Lower lobe of right lung (tissue), 2 donors: ENCODE data around the gene CLMP. TPM values are rescaled to one million over a fixed set of nuclear protein-coding genes. Genes with fewer than 3 reads are reported as not detected.

Experiments used
- ATAC-seq, 2 donors: fragments of 200-7000 bp; cut with Tn5 transposase; one replicate each; pipeline ENCODE4 v1.9.1; 2020 to 2022; ENCODE audit warnings: mild to moderate bottlenecking in 2 of 2, moderate library complexity in 2 of 2
- DNase-seq: peaks from one replicate; pipeline ENCODE4 v3.0.0-alpha.2; 2020
- H3K27ac ChIP-seq: fragments of 200-600 bp; one replicate; pipeline ENCODE4 v1.8.0; 2022
- H3K27me3 ChIP-seq: fragments of 200-600 bp; one replicate; pipeline ENCODE4 v1.8.0; 2022; ENCODE audit warnings: low read depth
- H3K36me3 ChIP-seq: fragments of 200-600 bp; one replicate; pipeline ENCODE4 v1.8.0; 2022; ENCODE audit warnings: mild to moderate bottlenecking
- H3K4me1 ChIP-seq: fragments of 200-600 bp; one replicate; pipeline ENCODE4 v1.8.0; 2022
- H3K4me3 ChIP-seq: fragments of 200-600 bp; one replicate; pipeline ENCODE4 v1.8.0; 2022; ENCODE audit warnings: mild to moderate bottlenecking
- H3K9me3 ChIP-seq: fragments of 200-600 bp; one replicate; pipeline ENCODE4 v1.8.0; 2022
- CTCF ChIP-seq: fragments of 200-600 bp; IDR thresholded peaks from one replicate; pipeline ENCODE4 v1.8.0; 2022; ENCODE audit warnings: antibody characterized with exemption, mild to moderate bottlenecking
- intact Hi-C: fragments of 100-400 bp; cut with DNase I; formaldehyde crosslinking; loops from one replicate; pipeline ENCODE4 v1.11.0; 2022
- total RNA-seq: library from RNA; stranded (reverse); fragmentation: NEBNext Ultra II Directional; extraction: Animal tissue kit (Norgen Biotek cat#: 25700); gene quantifications from one replicate; pipeline ENCODE4 v1.2.1, GENCODE V29; 2021
- donor health status: DM: no; HTN: yes; CAD: no; lungs with severe emphysema.

The CLMP gene
- total RNA-seq, 1 donor from 2014 or later = 15.1 TPM

- no peaks in the 10 kb centered on the region for H3K36me3 ChIP-seq
- H3K27ac ChIP-seq = peak overlapping the region; percentile 9
- intact Hi-C loops = no loop called here
Measured at GRCh38 chr11:123166071-123166559, 28.9 kb downstream of the CLMP start.

GRCh38 chr11:123164732-123165450 lies 30.2 kb downstream of the CLMP start:
- no peaks in the 10 kb centered on the region for H3K36me3 ChIP-seq
- ATAC-seq = no peak
- no peaks in the 10 kb centered on the region for H3K9me3 ChIP-seq
- TF ChIP-seq CTCF = no peak
- no peak overlapping the region for H3K27ac ChIP-seq
- no peaks in the 10 kb centered on the region for H3K27me3 ChIP-seq
- no peak overlapping the region for H3K4me3 ChIP-seq
- intact Hi-C loops = no loop called here
- no peak for DNase-seq
- no peaks in the 10 kb centered on the region for H3K4me1 ChIP-seq

More at GRCh38 chr11:123166071-123166559, 28.9 kb downstream of the CLMP start:
- Histone ChIP-seq H3K4me1 (no peaks in the 10 kb centered on the region), H3K4me3 (no peak overlapping the region), H3K9me3 (no peaks in the 10 kb centered on the region), H3K27me3 (no peaks in the 10 kb centered on the region)
- peak; percentile 41 for TF ChIP-seq CTCF
- DNase-seq = peak; percentile 51
- ATAC-seq = peak; percentile 66 to 68

GRCh38 chr11:123163621-123164020 lies 31.4 kb downstream of the CLMP start:
- Histone ChIP-seq H3K4me1 (no peaks in the 10 kb centered on the region), H3K9me3 (no peaks in the 10 kb centered on the region), H3K4me3 (no peak overlapping the region), H3K36me3 (no peaks in the 10 kb centered on the region), H3K27ac (no peak overlapping the region), H3K27me3 (no peaks in the 10 kb centered on the region)
- intact Hi-C loops = no loop called here
- ATAC-seq (no peak), DNase-seq (no peak)
- no peak for TF ChIP-seq CTCF

GRCh38 chr11:123161376-123162030 lies 33.5 kb downstream of the CLMP start:
- H3K36me3 ChIP-seq = no peaks in the 10 kb centered on the region
- intact Hi-C loops = no loop called here

More at GRCh38 chr11:123161376-123162030, 33.5 kb downstream of the CLMP start:
- Histone ChIP-seq H3K4me1 (no peaks in the 10 kb centered on the region), H3K9me3 (no peaks in the 10 kb centered on the region), H3K27me3 (no peaks in the 10 kb centered on the region), H3K27ac (no peak overlapping the region), H3K4me3 (no peak overlapping the region)
- DNase-seq = no peak
- no peak for ATAC-seq
- TF ChIP-seq CTCF = no peak
